Measurements from ENCODE around the gene USP28. TPM values are rescaled to one million over a fixed set of nuclear protein-coding genes. Genes with fewer than 3 reads are reported as not detected.

The USP28 gene
- total RNA-seq, 1 donor = 17.0 TPM

GRCh38 chr11:113862435-113862834 lies 12.9 kb downstream of the USP28 start:
- H3K4me3 ChIP-seq (ENCODE audit: low read length) = no peak overlapping the region
- no peaks in the 10 kb centered on the region for H3K9me3 ChIP-seq (ENCODE audit: low read depth, low read length)
- no peaks in the 10 kb centered on the region for H3K27me3 ChIP-seq (ENCODE audit: insufficient read depth, low read length)
- H3K4me1 ChIP-seq (ENCODE audit: insufficient read depth, low read length) = peaks cover 11% of the 10 kb centered on the region

GRCh38 chr11:113859665-113860064 lies 15.7 kb downstream of the USP28 start:
- H3K9me3 ChIP-seq (ENCODE audit: low read depth, low read length) = no peaks in the 10 kb centered on the region
- no peaks in the 10 kb centered on the region for H3K27me3 ChIP-seq (ENCODE audit: insufficient read depth, low read length)
- no peak overlapping the region for H3K4me3 ChIP-seq (ENCODE audit: low read length)
- H3K4me1 ChIP-seq (ENCODE audit: insufficient read depth, low read length) = peaks cover 11% of the 10 kb centered on the region

GRCh38 chr11:113856966-113857759 lies 18.2 kb downstream of the USP28 start:
- Histone ChIP-seq H3K9me3 (ENCODE audit: low read depth, low read length) (no peaks in the 10 kb centered on the region), H3K4me3 (ENCODE audit: low read length) (no peak overlapping the region), H3K4me1 (ENCODE audit: insufficient read depth, low read length) (peaks cover 11% of the 10 kb centered on the region), H3K27me3 (ENCODE audit: insufficient read depth, low read length) (no peaks in the 10 kb centered on the region)

- Histone ChIP-seq H3K4me3 (ENCODE audit: low read length) (no peak overlapping the region), H3K4me1 (ENCODE audit: insufficient read depth, low read length) (peaks cover 9% of the 10 kb centered on the region), H3K9me3 (ENCODE audit: low read depth, low read length) (no peaks in the 10 kb centered on the region), H3K27me3 (ENCODE audit: insufficient read depth, low read length) (no peaks in the 10 kb centered on the region)
Measured at GRCh38 chr11:113855803-113856202, 19.6 kb downstream of the USP28 start.

- no peaks in the 10 kb centered on the region for H3K9me3 ChIP-seq (ENCODE audit: low read depth, low read length)
- no peaks in the 10 kb centered on the region for H3K4me1 ChIP-seq (ENCODE audit: insufficient read depth, low read length)
- H3K4me3 ChIP-seq (ENCODE audit: low read length) = no peak overlapping the region
- no peaks in the 10 kb centered on the region for H3K27me3 ChIP-seq (ENCODE audit: insufficient read depth, low read length)
Measured at GRCh38 chr11:113850188-113850587, 25.2 kb downstream of the USP28 start.

- Histone ChIP-seq H3K4me1 (ENCODE audit: insufficient read depth, low read length) (no peaks in the 10 kb centered on the region), H3K9me3 (ENCODE audit: low read depth, low read length) (no peaks in the 10 kb centered on the region), H3K4me3 (ENCODE audit: low read length) (no peak overlapping the region), H3K27me3 (ENCODE audit: insufficient read depth, low read length) (no peaks in the 10 kb centered on the region)
Measured at GRCh38 chr11:113849713-113850112, 25.7 kb downstream of the USP28 start.

- Histone ChIP-seq H3K9me3 (ENCODE audit: low read depth, low read length) (no peaks in the 10 kb centered on the region), H3K4me3 (ENCODE audit: low read length) (no peak overlapping the region), H3K27me3 (ENCODE audit: insufficient read depth, low read length) (no peaks in the 10 kb centered on the region), H3K4me1 (ENCODE audit: insufficient read depth, low read length) (no peaks in the 10 kb centered on the region)
Measured at GRCh38 chr11:113847580-113847979, 27.8 kb downstream of the USP28 start.

- Histone ChIP-seq H3K27me3 (ENCODE audit: insufficient read depth, low read length) (no peaks in the 10 kb centered on the region), H3K4me3 (ENCODE audit: low read length) (no peak overlapping the region), H3K9me3 (ENCODE audit: low read depth, low read length) (no peaks in the 10 kb centered on the region), H3K4me1 (ENCODE audit: insufficient read depth, low read length) (no peaks in the 10 kb centered on the region)
Measured at GRCh38 chr11:113847111-113847510, 28.3 kb downstream of the USP28 start.

GRCh38 chr11:113841691-113842090 lies 33.7 kb downstream of the USP28 start:
- H3K9me3 ChIP-seq (ENCODE audit: low read depth, low read length) = no peaks in the 10 kb centered on the region
- no peak overlapping the region for H3K4me3 ChIP-seq (ENCODE audit: low read length)
- H3K4me1 ChIP-seq (ENCODE audit: insufficient read depth, low read length) = no peaks in the 10 kb centered on the region
- no peaks in the 10 kb centered on the region for H3K27me3 ChIP-seq (ENCODE audit: insufficient read depth, low read length)

GRCh38 chr11:113840932-113841664 lies 34.3 kb downstream of the USP28 start:
- Histone ChIP-seq H3K9me3 (ENCODE audit: low read depth, low read length) (no peaks in the 10 kb centered on the region), H3K4me1 (ENCODE audit: insufficient read depth, low read length) (no peaks in the 10 kb centered on the region), H3K27me3 (ENCODE audit: insufficient read depth, low read length) (no peaks in the 10 kb centered on the region), H3K4me3 (ENCODE audit: low read length) (no peak overlapping the region)

GRCh38 chr11:113839842-113840241 lies 35.5 kb downstream of the USP28 start:
- no peak overlapping the region for H3K4me3 ChIP-seq (ENCODE audit: low read length)
- no peaks in the 10 kb centered on the region for H3K4me1 ChIP-seq (ENCODE audit: insufficient read depth, low read length)
- no peaks in the 10 kb centered on the region for H3K9me3 ChIP-seq (ENCODE audit: low read depth, low read length)
- H3K27me3 ChIP-seq (ENCODE audit: insufficient read depth, low read length) = no peaks in the 10 kb centered on the region

GRCh38 chr11:113838005-113838404 lies 37.4 kb downstream of the USP28 start:
- no peak overlapping the region for H3K4me3 ChIP-seq (ENCODE audit: low read length)
- H3K27me3 ChIP-seq (ENCODE audit: insufficient read depth, low read length) = no peaks in the 10 kb centered on the region
- H3K9me3 ChIP-seq (ENCODE audit: low read depth, low read length) = no peaks in the 10 kb centered on the region
- H3K4me1 ChIP-seq (ENCODE audit: insufficient read depth, low read length) = no peaks in the 10 kb centered on the region

- Histone ChIP-seq H3K4me3 (ENCODE audit: low read length) (no peak overlapping the region), H3K9me3 (ENCODE audit: low read depth, low read length) (no peaks in the 10 kb centered on the region), H3K4me1 (ENCODE audit: insufficient read depth, low read length) (no peaks in the 10 kb centered on the region), H3K27me3 (ENCODE audit: insufficient read depth, low read length) (no peaks in the 10 kb centered on the region)
Measured at GRCh38 chr11:113835306-113835705, 40.1 kb downstream of the USP28 start.

GRCh38 chr11:113833151-113833550 lies 42.2 kb downstream of the USP28 start:
- no peaks in the 10 kb centered on the region for H3K27me3 ChIP-seq (ENCODE audit: insufficient read depth, low read length)
- no peak overlapping the region for H3K4me3 ChIP-seq (ENCODE audit: low read length)
- H3K9me3 ChIP-seq (ENCODE audit: low read depth, low read length) = no peaks in the 10 kb centered on the region
- H3K4me1 ChIP-seq (ENCODE audit: insufficient read depth, low read length) = no peaks in the 10 kb centered on the region

- Histone ChIP-seq H3K27me3 (ENCODE audit: insufficient read depth, low read length) (no peaks in the 10 kb centered on the region), H3K9me3 (ENCODE audit: low read depth, low read length) (no peaks in the 10 kb centered on the region), H3K4me3 (ENCODE audit: low read length) (no peak overlapping the region), H3K4me1 (ENCODE audit: insufficient read depth, low read length) (no peaks in the 10 kb centered on the region)
Measured at GRCh38 chr11:113831314-113831713, 44.1 kb downstream of the USP28 start.

- no peaks in the 10 kb centered on the region for H3K4me1 ChIP-seq (ENCODE audit: insufficient read depth, low read length)
- H3K27me3 ChIP-seq (ENCODE audit: insufficient read depth, low read length) = no peaks in the 10 kb centered on the region
- H3K9me3 ChIP-seq (ENCODE audit: low read depth, low read length) = no peaks in the 10 kb centered on the region
- no peak overlapping the region for H3K4me3 ChIP-seq (ENCODE audit: low read length)
Measured at GRCh38 chr11:113829751-113830150, 45.6 kb downstream of the USP28 start.

Measured in mononuclear cell (primary cell).